Thyroid gland (tissue), 4 donors: ENCODE measurements around the gene SLC19A1. TPM values are rescaled to one million over a fixed set of nuclear protein-coding genes. Genes with fewer than 3 reads are reported as not detected.

Experiments
- DNase-seq, 2 donors: peaks; one replicate each; pipeline ENCODE4 v3.0.0-alpha.2; 2019
- H3K27ac ChIP-seq, 3 donors: fragments of 200-600 bp; sonication (generic); 1 replicate in 2 of 3; 2 replicates in 1 of 3; pipeline ENCODE4 v1.5.1; 2016 to 2019; ENCODE audit warnings: mild to moderate bottlenecking in 1 of 3, moderate library complexity in 1 of 3
- H3K27me3 ChIP-seq: fragments of 200-600 bp; sonication (generic); one replicate; pipeline ENCODE4 v1.5.1; 2019
- H3K36me3 ChIP-seq, 2 donors: fragments of 200-600 bp; sonication (generic); one replicate each; pipeline ENCODE4 v1.5.1; 2016 to 2019
- H3K4me1 ChIP-seq, 2 donors: fragments of 200-600 bp; sonication (generic); one replicate each; pipeline ENCODE4 v1.5.1; 2017 to 2019
- H3K4me3 ChIP-seq, 3 donors: fragments of 200-600 bp; sonication (generic); replicated peaks in 1 of 3; 1 replicate in 2 of 3; 2 replicates in 1 of 3; pipeline ENCODE4 v1.5.1; 2016; ENCODE audit warnings: mild to moderate bottlenecking in 1 of 3
- H3K9me3 ChIP-seq: fragments of 200-600 bp; sonication (generic); one replicate; pipeline ENCODE4 v1.5.1; 2017
- POLR2A ChIP-seq, 2 donors: fragments of 450-650 bp; IDR thresholded peaks; one replicate each; pipeline ENCODE4 v1.6.1; 2017; ENCODE audit warnings: antibody characterized with exemption in 2 of 2, mild to moderate bottlenecking in 2 of 2, moderate library complexity in 1 of 2
- WGBS, 2 donors: methylation state at CpG; one replicate each; pipeline ENCODE4 v1.1.5; 2017; 5-methylcytosine and 5-hydroxymethylcytosine counted together
- intact Hi-C: fragments of 100-400 bp; cut with DNase I; formaldehyde crosslinking; loops from one replicate; pipeline ENCODE4 v1.15.1; 2023
- total RNA-seq, 4 donors: library from RNA; depleted of rRNA; stranded (reverse); fragments of >200 nt; gene quantifications; one replicate each; pipeline ENCODE4 v1.2.3, GENCODE V29; 2016
- TF ChIP-seq, protein P1 (sequence below), 6 experiments: fragments of 200-600 bp in 3 of 6; fragments of 450-650 bp in 3 of 6; sonication (generic) in 3 of 6; IDR thresholded peaks; one replicate each; pipeline ENCODE4 v1.5.1; 2016 to 2019; ENCODE audit warnings: antibody characterized with exemption in 6 of 6, mild to moderate bottlenecking in 2 of 6, inconsistent platforms in 1 of 6, moderate library complexity in 1 of 6

SLC19A1 gene
- total RNA-seq: 10 to 100 TPM in 3 of 4 donors, 1 to 10 TPM in 1; 7.6 to 15.5 (median 12.2) TPM

DNA sequence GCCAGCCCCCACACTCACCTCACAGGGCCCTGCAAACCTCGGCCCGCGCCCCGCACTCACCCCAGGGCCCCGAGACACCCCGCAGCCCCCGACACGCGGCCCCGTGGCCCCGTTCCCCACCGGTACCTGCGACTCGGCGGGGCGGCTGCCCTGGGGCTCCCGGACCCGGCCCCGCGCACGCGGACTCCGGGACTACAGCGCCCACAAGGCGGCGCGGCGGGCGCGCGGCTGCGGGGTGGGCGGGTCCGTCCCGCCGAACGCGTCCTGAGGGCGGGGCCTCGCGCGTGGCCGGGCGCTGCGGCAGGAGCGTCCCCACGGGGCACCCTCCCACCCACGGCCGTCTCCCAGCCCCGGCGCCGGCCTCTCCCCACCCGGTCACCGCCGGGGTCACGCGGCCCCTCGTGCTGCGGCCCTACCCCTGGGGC, at the start of gene SLC19A1:
Gene SLC19A1, minus strand, starts transcription at position 199 of the 425 bp plus-strand sequence. CDS start 4,481 bp downstream, outside the sequence.
- Histone ChIP-seq H3K4me1 (peaks cover 14 to 24% of the 10 kb centered on the region in 2 donors), H3K4me3 (peak within 1 kb of the TSS; percentile 53 to 59 (median 55)), H3K27ac (peak within 1 kb of the TSS in 1 of 3 donors; percentile 41), H3K9me3 (no peaks in the 10 kb centered on the region), H3K36me3 (no peaks in the 10 kb centered on the region), H3K27me3 (no peaks in the 10 kb centered on the region)
- 0% methylated on average over 9 to 21 of the region's 59 CpGs for WGBS, 2 donors
- peak in 1 of 2 donors; percentile 23 for TF ChIP-seq POLR2A (IDR thresholded peaks at IDR 0.05)
- TF ChIP-seq, protein P1, sequence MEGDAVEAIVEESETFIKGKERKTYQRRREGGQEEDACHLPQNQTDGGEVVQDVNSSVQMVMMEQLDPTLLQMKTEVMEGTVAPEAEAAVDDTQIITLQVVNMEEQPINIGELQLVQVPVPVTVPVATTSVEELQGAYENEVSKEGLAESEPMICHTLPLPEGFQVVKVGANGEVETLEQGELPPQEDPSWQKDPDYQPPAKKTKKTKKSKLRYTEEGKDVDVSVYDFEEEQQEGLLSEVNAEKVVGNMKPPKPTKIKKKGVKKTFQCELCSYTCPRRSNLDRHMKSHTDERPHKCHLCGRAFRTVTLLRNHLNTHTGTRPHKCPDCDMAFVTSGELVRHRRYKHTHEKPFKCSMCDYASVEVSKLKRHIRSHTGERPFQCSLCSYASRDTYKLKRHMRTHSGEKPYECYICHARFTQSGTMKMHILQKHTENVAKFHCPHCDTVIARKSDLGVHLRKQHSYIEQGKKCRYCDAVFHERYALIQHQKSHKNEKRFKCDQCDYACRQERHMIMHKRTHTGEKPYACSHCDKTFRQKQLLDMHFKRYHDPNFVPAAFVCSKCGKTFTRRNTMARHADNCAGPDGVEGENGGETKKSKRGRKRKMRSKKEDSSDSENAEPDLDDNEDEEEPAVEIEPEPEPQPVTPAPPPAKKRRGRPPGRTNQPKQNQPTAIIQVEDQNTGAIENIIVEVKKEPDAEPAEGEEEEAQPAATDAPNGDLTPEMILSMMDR (IDR thresholded peaks at IDR 0.05): peak in 3 of 6 experiments; percentile 60 to 70 (median 64)
- intact Hi-C loops: no loop called here
- peak; percentile 53 to 63 for DNase-seq

DNA sequence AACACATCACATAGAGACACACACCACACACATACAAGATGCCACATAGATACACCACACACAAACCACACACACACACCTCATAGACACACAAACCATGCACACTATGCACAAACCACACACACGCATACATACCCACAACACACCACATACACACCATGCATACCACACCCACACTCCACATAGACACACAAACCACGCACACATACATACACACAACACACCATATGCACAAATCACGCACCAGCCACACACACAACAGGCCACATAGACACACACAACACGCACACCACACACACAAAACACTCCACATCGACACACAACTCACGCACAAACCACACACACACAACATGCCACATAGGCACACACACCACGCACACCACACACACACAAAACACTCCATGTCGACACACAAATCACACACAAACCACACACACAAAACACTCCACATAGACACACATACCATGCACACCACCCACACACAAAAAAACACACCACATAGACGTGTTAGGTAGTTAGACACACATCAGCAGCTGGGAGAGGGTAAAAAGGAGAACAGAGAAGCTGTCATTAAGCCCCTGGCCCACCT, 49.5 kb upstream of the SLC19A1 start:
- H3K27ac ChIP-seq: no peak overlapping the region
- intact Hi-C loops: loop anchor here (10.0 kb wide), 1 partner anchor 307 kb away; the partner anchor contains the start of gene POFUT2
- peaks cover 5 to 16% of the 10 kb centered on the region in 2 donors for H3K4me1 ChIP-seq
- no peaks in the 10 kb centered on the region for H3K36me3 ChIP-seq
- whole genome bisulfite sequencing, 2 donors: 87 to 90% methylated on average over 9 of the region's 9 CpGs
- no peak overlapping the region for H3K4me3 ChIP-seq
- TF ChIP-seq POLR2A (IDR thresholded peaks at IDR 0.05): no peak
- TF ChIP-seq, protein P1 (IDR thresholded peaks at IDR 0.05): no peak
- no peak for DNase-seq
- no peaks in the 10 kb centered on the region for H3K9me3 ChIP-seq
- H3K27me3 ChIP-seq: no peaks in the 10 kb centered on the region

DNA sequence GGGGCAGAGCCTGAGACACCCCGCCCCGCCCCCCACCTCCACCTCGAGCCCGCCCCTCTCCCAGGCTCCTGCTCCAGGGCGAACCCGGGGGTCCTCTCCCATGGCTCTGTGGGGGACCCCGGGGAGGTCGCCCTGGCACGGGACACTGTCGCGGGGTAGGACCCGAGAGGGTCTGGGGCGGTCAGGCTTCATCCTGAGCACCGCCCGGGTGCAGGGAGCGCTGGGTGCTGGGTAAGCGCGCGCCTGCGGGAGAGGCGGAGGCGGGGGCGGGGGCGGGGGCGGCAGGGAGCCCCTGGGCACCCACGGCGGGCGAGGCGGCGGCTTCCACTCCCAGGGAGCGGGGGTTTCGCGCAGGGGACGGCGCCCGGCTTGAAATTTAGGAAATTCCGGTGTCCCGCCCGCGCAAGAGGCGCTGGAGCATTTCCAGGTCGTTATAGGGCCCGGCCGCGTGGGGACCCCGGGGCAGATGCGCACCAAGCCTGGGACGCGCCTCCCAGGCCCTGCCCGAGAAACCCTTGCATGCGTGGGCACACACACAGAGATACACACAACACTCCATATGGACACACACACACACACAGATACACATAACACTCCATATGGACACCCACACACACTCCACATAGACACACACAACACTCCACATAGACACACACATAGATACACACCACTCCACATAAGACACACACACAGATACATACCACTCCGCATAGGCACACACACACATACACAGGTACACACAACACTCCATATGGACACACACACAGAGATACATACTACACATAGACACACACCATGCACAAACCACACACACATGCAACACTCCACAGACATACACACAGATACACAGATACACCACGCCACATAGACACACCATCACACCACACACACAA, 48.7 kb upstream of the SLC19A1 start:
- DNase-seq: no peak
- H3K4me1 ChIP-seq: peaks cover 5 to 16% of the 10 kb centered on the region in 2 donors
- H3K9me3 ChIP-seq: no peaks in the 10 kb centered on the region
- 17 to 33% methylated on average over 11 to 15 of the region's 53 CpGs for WGBS, 2 donors
- intact Hi-C loops: loop anchor here (10.0 kb wide), 1 partner anchor 306 kb away; the partner anchor contains the start of gene POFUT2
- peak overlapping the region in 1 of 3 donors; percentile 26 for H3K4me3 ChIP-seq
- TF ChIP-seq, protein P1 (IDR thresholded peaks at IDR 0.05): no peak
- no peak for TF ChIP-seq POLR2A (IDR thresholded peaks at IDR 0.05)
- H3K27ac ChIP-seq: no peak overlapping the region
- H3K36me3 ChIP-seq: no peaks in the 10 kb centered on the region
- no peaks in the 10 kb centered on the region for H3K27me3 ChIP-seq

DNA sequence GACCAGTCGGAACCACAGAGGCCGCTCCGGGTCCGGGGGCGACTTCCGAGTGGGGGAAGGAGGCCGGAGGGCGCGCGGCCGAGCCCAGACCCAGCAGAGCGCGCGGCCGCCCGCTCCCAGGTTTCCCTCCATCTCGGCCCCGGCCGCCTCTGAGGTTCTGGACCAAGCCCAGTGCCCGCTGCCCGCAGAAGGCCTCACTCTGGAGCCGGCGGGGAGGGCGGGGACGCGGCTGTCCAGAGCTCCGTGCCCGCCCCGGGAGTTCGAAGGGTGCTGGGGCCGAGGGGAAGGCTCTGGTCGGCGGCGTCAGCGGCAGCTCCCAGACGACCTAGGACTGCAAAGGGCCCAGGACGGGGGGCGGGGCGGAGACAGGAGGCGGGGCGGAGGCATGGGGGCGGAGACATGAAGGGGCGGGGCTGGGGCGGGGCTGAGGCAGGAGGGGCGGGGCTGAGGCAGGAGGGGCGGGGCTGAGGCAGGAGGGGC, 48.0 kb upstream of the SLC19A1 start:
- Histone ChIP-seq H3K4me1 (peaks cover 5 to 16% of the 10 kb centered on the region in 2 donors), H3K27me3 (no peaks in the 10 kb centered on the region), H3K36me3 (no peaks in the 10 kb centered on the region), H3K4me3 (peak overlapping the region in 1 of 3 donors; percentile 26), H3K27ac (no peak overlapping the region), H3K9me3 (no peaks in the 10 kb centered on the region)
- intact Hi-C loops: loop anchor here (10.0 kb wide), 1 partner anchor 305 kb away; the partner anchor contains the start of gene POFUT2
- DNase-seq: no peak
- TF ChIP-seq, protein P1 (IDR thresholded peaks at IDR 0.05): no peak
- peak in 1 of 2 donors; percentile 26 for TF ChIP-seq POLR2A (IDR thresholded peaks at IDR 0.05)
- 5 to 13% methylated on average over 9 to 17 of the region's 46 CpGs for WGBS, 2 donors
